HG03175 (cell line): ENCODE data around the gene LIPG.
"Not testable (repeated sequence)": the region's sequence is repeated elsewhere in the genome, so short reads cannot be mapped to it uniquely, and the experiment has no call there.

ENCODE experiments used
- ATAC-seq: cut with Tn5 transposase; IDR thresholded peaks from one replicate; pipeline ENCODE4 v1.9.1; 2021; ENCODE audit warnings: mild to moderate bottlenecking, moderate library complexity; ENCODE audit not compliant: unreplicated experiment

LIPG gene

GRCh38 chr18:49546278-49546677 lies 15.6 kb upstream of the LIPG start:
- no peak for ATAC-seq

- ATAC-seq: no peak
Observed at GRCh38 chr18:49546719-49547273, 15.1 kb upstream of the LIPG start.

GRCh38 chr18:49547701-49548100 lies 14.2 kb upstream of the LIPG start:
- ATAC-seq: no peak

DNA sequence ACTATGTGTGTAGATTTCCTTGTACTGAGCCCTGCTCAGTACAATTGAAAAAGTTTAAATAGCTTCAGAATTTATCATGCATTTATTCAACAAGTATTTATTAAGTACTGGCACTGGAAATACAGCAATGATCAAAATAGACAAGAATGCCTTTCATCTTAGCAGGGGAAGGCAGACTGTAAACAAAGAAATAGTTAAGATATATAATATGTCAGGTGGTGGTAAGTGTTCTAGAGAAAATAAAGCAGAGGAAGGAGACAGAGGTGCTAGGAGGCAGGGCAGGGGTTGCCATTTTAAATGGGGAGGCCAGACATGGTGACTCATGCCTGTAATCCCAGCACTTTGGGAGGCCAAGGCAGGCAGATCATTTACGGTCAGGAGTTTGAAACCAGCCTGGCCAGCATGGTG lies 13.6 kb upstream of the LIPG start:
- ATAC-seq: no peak

DNA sequence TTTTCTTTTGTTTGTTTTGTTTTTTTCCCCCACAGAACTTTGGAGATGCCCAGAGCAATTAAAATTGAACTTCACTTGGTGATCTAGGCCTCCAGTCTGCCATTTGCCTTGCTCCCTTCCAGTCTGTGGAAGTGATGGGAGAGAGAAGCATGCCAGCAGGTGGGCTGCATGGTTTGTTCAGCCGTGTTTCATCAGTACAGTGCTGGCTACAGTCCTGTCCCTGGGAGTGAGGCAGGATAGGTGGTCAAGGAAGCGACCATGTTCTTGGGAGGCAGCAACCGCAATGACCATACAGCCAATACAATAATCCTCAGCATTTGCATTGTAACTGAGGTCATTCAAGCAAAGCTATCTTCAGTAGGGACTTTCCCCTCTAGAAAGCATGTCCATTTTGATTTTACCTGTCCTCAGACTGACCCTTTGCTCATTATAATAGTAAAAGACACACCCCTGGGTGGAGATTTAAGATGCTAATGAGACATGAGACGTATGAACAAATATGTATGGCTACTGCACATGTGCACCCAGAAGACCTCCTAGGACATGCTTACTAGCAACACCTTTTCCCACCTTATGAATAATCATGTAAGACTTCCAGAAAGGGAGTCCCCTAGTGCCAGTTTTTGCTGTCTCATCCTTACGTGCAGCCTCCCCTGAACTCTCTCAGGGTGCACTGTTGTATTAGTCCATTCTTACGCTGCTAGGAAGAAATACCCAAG lies 11.1 kb upstream of the LIPG start:
- ATAC-seq: no peak

DNA sequence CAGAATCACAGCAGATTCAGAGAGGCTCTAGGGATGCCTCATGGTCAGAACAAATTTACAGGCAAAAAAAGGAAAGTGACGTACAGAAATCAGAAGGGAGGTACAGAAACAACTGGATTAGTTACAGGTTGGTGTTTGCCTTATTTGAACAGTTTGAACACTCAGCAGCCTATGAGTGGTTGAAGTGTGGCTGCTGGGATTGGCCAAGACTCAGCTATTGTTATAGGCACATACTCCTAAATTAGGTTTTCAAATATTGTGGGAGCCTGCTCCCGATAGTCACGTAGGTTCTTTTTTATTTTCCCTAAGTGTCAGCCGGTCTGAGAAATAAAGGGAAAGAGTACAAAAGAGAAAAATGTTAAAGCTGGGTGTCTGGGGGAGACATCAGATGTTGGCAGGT lies 8.9 kb upstream of the LIPG start:
- no peak for ATAC-seq

GRCh38 chr18:49555641-49556040 lies 6.2 kb upstream of the LIPG start:
- ATAC-seq: no peak

GRCh38 chr18:49558356-49558755 lies 3.5 kb upstream of the LIPG start:
- ATAC-seq: no peak

DNA sequence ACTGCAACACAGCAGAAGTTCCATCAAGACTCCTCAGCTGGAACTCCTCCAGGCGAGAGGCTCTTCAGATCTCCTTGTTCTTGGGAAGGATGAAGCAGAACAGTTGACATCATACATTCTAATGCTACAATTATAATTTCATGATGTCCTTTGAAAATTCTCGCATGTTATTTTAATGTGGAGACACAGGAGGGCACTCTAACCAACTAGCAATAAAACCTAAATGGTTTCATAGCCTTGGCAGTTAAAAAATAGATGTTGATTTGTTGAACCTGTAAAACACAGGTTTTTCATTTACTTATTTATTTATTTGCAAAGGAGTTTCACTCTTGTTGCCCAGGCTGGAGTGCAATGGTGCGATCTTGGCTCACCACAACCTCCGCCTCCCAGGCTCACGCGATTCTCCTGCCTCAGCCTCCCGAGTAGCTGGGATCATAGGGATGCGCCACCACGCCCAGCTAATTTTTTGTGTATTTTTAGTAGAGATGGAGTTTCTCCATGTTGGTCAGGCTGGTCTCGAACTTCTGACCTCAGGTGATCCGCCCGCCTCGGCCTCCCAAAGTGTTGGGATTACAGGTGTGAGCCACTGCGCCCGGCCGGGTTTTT lies 2.4 kb upstream of the LIPG start:
- ATAC-seq: not testable (repeated sequence)

- ATAC-seq: no peak
Observed at GRCh38 chr18:49560277-49560623, 1.6 kb upstream of the LIPG start.

GRCh38 chr18:49560624-49561288 lies 1.1 kb upstream of the LIPG start:
- no peak for ATAC-seq

DNA sequence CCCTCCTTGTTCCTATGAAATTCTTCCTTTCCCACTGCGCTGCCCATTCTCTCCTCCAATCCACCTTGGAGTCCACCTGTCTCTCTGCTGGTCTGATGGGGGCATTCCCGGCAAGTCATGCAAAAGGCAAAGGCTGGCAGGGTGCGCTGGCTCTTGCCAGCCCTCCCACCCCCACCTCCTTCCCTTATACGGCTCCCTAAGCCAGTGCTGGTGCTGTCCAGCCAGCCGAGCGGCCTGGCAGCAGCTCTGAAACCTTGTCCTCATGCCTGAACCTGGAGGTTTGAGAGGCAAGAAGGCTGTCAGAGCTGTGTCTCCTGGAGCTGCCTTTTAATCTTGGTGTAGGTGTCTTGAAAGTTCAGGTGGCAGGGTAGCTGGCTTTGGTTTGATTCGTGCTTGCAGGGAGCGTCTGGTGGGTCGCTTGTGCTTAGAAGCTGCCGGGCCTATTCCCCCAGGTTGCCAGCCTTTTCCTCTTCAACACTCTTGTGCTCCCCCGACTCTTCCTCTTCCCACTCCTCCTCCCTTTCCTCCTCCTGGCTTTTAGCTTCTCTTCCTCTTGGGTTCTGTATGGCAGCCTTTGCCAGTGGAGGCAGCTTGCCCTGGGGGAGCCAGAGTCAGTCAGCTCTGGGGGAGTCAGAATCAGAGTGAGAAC lies 748 bp downstream of the LIPG start:
- ATAC-seq: no peak

- no peak for ATAC-seq
Observed at GRCh38 chr18:49563130-49563540, 1.3 kb downstream of the LIPG start.

- no peak for ATAC-seq
Observed at GRCh38 chr18:49563701-49564517, 2.1 kb downstream of the LIPG start.

GRCh38 chr18:49564518-49564834 lies 2.6 kb downstream of the LIPG start:
- no peak for ATAC-seq

- ATAC-seq: no peak
Observed at GRCh38 chr18:49565101-49565500, 3.2 kb downstream of the LIPG start.

GRCh38 chr18:49565612-49566011 lies 3.8 kb downstream of the LIPG start:
- ATAC-seq: no peak

DNA sequence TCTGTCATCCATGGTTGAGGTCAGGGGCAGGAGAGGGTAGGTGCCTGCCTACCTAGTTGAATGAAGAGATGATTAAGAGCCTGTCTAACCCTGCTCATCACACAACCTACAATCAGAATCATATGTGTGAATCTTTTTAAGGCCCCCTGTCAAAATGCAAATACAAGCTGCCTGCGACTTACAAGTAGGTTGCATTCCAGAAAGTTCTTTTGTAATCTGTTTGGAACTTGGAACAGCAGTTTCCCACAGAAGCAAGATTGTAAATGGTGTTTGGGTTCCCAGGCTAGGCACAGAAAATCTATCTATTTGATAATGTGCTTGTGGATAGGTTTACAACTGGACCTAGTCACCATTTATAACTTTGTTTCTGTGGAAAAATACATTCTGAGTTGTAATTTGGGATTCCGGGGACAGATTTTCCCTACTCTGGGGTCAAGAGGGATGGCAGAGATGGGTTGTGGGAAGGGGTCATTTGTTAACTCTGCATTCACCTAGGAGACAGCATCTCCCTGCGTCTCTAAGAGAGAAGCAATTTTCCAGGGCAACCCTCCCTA lies 4.4 kb downstream of the LIPG start:
- no peak for ATAC-seq

DNA sequence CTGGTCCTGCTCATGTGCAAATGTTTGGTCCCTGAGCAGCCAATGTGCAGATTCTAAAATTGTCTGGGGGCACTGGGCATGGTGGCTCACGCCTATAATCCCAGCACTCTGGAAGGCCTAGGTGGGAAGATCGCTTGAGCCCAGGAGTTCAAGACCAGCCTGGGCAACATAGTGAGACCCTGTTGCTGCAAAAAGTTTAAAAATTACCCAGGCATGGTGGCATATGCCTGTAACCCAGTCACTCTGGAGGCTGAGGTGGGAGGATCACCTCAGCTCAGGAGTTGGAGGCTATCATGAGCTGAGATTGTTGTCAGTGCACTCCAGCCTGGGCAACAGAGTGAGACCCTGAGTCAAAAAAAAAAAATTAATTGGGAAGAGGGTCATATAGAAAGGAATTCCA lies 5.1 kb downstream of the LIPG start:
- ATAC-seq: no peak

GRCh38 chr18:49569724-49570123 lies 7.9 kb downstream of the LIPG start:
- ATAC-seq: no peak

GRCh38 chr18:49570836-49571235 lies 9.0 kb downstream of the LIPG start:
- no peak for ATAC-seq
